ENCODE measurements around the gene ASTE1. TPM values are rescaled to one million over a fixed set of nuclear protein-coding genes. Genes with fewer than 3 reads are reported as not detected.

The ASTE1 gene
- total RNA-seq, 6 experiments from 2014 or later = 3.4 to 5.2 (median 4.0) TPM

DNA sequence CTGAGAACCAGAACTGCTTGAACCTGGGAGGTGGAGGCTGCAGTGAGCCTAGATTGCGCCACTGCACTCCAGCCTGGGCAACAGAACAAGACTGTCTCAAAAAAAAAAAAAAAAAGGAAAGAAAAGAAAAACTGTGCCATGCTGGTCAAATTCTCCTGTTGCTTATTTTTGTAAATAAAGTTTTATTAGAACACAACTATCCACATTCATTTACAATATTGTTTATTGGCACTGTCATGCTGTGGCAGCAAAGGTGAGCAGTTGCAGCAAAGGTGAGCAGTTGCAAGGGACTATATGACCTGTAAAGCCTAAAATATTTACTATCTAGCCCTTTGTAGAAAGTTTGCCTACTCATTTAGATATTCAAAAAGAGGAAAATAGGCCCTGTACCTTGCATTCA lies 18.3 kb downstream of the ASTE1 start:
- H3K27me3 Mint-ChIP-seq (ENCODE audit: insufficient read depth) = peaks cover 3% of the 10 kb centered on the region; the same call in 1 of the 2 replicates
- H3K4me3 Mint-ChIP-seq = no peak overlapping the region
- H3K27ac Mint-ChIP-seq = no peak overlapping the region
- DNase-seq = no peak
- no peaks in the 10 kb centered on the region for H3K4me1 Mint-ChIP-seq (ENCODE audit: low read depth)
- H3K36me3 Mint-ChIP-seq (ENCODE audit: low read depth) = peaks cover 42% of the 10 kb centered on the region
- no peaks in the 10 kb centered on the region for H3K9me3 Mint-ChIP-seq
- TF ChIP-seq, protein P1, sequence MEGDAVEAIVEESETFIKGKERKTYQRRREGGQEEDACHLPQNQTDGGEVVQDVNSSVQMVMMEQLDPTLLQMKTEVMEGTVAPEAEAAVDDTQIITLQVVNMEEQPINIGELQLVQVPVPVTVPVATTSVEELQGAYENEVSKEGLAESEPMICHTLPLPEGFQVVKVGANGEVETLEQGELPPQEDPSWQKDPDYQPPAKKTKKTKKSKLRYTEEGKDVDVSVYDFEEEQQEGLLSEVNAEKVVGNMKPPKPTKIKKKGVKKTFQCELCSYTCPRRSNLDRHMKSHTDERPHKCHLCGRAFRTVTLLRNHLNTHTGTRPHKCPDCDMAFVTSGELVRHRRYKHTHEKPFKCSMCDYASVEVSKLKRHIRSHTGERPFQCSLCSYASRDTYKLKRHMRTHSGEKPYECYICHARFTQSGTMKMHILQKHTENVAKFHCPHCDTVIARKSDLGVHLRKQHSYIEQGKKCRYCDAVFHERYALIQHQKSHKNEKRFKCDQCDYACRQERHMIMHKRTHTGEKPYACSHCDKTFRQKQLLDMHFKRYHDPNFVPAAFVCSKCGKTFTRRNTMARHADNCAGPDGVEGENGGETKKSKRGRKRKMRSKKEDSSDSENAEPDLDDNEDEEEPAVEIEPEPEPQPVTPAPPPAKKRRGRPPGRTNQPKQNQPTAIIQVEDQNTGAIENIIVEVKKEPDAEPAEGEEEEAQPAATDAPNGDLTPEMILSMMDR (IDR thresholded peaks at IDR 0.05) = no peak

DNA sequence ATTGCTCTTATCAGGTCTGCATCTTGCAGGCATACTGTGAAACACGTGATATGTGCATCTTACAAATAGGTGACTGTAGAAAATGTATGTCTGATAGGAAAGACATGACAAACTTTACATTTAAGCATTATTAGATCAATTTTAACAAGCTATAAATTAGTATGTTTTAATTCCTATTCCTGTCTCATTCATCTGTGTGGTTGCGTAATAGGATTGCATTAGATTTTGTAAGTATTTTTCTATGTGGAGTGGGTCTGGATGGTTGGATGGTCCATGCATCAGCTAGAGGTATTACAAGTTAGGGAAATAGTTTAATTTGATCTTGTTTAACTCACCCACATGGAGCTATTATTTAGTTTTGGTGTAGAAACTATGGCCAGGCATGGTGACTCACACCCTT lies 18.8 kb downstream of the ASTE1 start:
- Mint-ChIP-seq H3K36me3 (ENCODE audit: low read depth) (peaks cover 37% of the 10 kb centered on the region), H3K4me3 (no peak overlapping the region), H3K9me3 (no peaks in the 10 kb centered on the region), H3K27me3 (ENCODE audit: insufficient read depth) (peaks cover 3% of the 10 kb centered on the region; the same call in 1 of the 2 replicates), H3K4me1 (ENCODE audit: low read depth) (no peaks in the 10 kb centered on the region), H3K27ac (peak overlapping the region; percentile 31; the same call in 1 of the 2 replicates)
- TF ChIP-seq, protein P1 (IDR thresholded peaks at IDR 0.05) = no peak
- no peak for DNase-seq

DNA sequence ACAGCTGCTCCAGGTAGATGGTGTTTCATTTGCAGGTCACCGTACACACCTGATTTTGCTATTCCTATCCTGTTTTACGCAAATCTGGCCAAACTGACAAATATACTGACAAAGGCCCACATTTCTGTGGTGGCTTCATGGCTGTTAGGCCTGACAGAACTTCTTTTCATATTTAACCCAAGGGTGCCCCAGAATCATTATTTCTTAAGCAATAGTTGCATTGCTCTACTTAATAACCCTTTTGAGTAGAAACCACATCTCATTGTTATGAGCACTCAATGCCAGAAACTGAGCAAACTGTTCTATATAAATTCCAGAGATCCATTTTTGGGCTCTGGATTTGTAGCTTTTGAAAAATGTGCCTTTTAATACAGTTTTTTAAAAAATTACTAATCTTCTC lies 19.4 kb downstream of the ASTE1 start:
- Mint-ChIP-seq H3K4me1 (ENCODE audit: low read depth) (peaks cover 4% of the 10 kb centered on the region), H3K27me3 (ENCODE audit: insufficient read depth) (peaks cover 3% of the 10 kb centered on the region; the same call in 1 of the 2 replicates), H3K36me3 (ENCODE audit: low read depth) (peaks cover 32% of the 10 kb centered on the region), H3K27ac (no peak overlapping the region), H3K9me3 (no peaks in the 10 kb centered on the region), H3K4me3 (no peak overlapping the region)
- DNase-seq = no peak
- TF ChIP-seq, protein P1 (IDR thresholded peaks at IDR 0.05) = no peak

DNA sequence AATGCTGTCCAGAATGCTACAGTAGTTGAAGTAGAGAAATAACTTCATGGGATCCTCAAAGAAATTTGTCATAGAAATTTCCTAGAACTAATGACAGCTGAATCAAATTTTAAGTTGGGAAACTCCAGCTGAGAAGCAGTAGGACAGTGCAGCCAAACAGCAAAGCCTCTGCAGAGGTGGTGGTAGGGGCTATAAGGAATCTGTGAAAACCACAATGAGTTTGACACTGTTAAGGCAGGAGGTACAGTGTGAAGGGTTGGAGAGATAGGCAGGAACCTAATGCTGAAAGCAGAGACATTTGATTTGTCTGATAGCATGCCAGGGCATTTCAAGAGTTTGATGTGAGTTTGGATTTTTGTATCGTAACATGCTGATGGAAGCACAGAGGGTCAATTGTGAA lies 22.0 kb downstream of the ASTE1 start:
- peak overlapping the region; percentile 37 for H3K27ac Mint-ChIP-seq
- peaks cover 25% of the 10 kb centered on the region for H3K36me3 Mint-ChIP-seq (ENCODE audit: low read depth)
- TF ChIP-seq, protein P1 (IDR thresholded peaks at IDR 0.05) = no peak
- no peak for DNase-seq
- no peak overlapping the region for H3K4me3 Mint-ChIP-seq
- peaks cover 18% of the 10 kb centered on the region for H3K4me1 Mint-ChIP-seq (ENCODE audit: low read depth)
- no peaks in the 10 kb centered on the region for H3K9me3 Mint-ChIP-seq
- peaks cover 3% of the 10 kb centered on the region; the same call in 1 of the 2 replicates for H3K27me3 Mint-ChIP-seq (ENCODE audit: insufficient read depth)

DNA sequence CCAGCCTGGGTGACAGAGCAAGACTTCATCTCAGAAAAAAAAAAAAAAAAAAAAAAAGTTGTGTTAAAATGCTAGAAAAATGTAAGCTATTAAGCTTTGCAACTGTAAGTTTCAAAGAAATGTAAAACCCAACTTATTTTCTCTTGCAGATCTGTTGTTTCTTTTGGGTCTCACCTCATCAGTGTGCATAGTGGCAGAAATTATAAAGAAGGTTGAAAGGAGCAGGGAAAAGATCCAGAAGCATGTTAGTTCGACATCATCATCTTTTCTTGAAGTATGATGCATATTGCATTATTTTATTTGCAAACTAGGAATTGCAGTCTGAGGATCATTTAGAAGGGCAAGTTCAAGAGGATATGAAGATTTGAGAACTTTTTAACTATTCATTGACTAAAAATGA lies 25.6 kb downstream of the ASTE1 start:
- H3K4me1 Mint-ChIP-seq (ENCODE audit: low read depth) = peaks cover 18% of the 10 kb centered on the region
- H3K4me3 Mint-ChIP-seq = no peak overlapping the region
- TF ChIP-seq, protein P1 (IDR thresholded peaks at IDR 0.05) = no peak
- peaks cover 3% of the 10 kb centered on the region; the same call in 1 of the 2 replicates for H3K27me3 Mint-ChIP-seq (ENCODE audit: insufficient read depth)
- H3K9me3 Mint-ChIP-seq = no peaks in the 10 kb centered on the region
- H3K36me3 Mint-ChIP-seq (ENCODE audit: low read depth) = peaks cover 20% of the 10 kb centered on the region
- peak overlapping the region; percentile 73; the same call in 1 of the 2 replicates for H3K27ac Mint-ChIP-seq
- DNase-seq = no peak

DNA sequence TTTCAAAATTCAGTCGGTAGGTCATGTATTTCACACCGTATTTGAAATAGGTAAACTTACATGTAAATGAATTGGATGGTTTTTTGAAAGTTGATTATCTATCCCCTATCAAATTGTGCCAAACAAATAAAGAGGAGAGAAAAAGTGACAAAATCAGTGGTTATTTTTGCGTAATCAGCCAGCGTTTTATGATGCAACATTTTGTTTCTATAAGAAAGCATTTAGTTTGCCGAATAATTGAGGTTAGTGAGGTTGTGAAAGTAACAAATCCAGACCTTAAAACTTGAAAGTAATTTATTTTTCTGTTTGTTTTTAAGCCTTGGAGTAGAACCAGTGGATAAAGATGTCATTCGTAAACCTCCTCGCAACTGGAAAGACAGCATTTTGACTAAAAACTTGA lies 29.3 kb downstream of the ASTE1 start:
- Mint-ChIP-seq H3K27ac (no peak overlapping the region), H3K27me3 (ENCODE audit: insufficient read depth) (no peaks in the 10 kb centered on the region), H3K4me3 (no peak overlapping the region), H3K9me3 (no peaks in the 10 kb centered on the region), H3K36me3 (ENCODE audit: low read depth) (peaks cover 19% of the 10 kb centered on the region), H3K4me1 (ENCODE audit: low read depth) (peaks cover 14% of the 10 kb centered on the region)
- no peak for DNase-seq
- TF ChIP-seq, protein P1 (IDR thresholded peaks at IDR 0.05) = no peak
